ENCODE measurements around the gene FHIT. TPM values are rescaled to one million over a fixed set of nuclear protein-coding genes. Genes with fewer than 3 reads are reported as not detected.

FHIT gene
- total RNA-seq, 1 donor from 2014 or later = 8.5 TPM

DNA sequence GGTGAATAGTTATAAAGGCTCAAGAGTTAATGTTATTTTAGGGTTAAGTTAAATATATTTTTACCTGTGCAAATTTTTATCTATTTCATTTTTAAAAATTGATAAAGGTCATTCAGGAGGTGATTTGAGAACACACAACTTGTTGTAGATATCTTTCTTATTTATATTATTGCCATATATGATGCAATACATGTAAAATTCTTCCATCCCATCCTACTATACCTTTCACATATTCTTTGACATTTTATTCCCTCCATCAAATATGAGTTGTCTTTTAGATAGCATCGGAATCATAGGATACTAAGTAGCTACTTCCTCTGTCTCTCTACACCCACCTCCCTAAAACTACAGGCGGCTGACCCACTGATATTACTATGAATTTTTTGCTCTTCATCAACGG lies 734.1 kb downstream of the FHIT start:
- DNase-seq (ENCODE audit: low spot score) = no peak

DNA sequence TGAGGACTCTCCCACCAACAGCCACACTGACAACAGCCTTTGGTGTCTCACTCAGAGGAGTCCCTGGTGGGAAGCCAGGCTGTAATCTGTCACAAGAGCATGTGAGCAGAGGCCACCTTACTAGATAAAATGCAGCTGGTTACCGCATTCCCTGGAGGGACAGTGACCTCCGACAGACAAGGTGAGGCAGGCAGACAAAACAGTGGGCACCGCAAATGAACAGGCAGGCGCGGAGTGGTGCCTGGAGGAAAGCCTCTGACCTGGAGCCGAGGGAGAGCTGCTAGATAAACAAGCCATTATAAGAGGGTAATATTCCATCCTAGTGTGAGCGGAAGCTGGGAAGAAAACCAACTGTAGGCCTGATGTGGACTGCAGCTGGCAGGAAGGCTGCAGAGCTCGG lies 736.4 kb downstream of the FHIT start:
- no peak for DNase-seq (ENCODE audit: low spot score)

DNA sequence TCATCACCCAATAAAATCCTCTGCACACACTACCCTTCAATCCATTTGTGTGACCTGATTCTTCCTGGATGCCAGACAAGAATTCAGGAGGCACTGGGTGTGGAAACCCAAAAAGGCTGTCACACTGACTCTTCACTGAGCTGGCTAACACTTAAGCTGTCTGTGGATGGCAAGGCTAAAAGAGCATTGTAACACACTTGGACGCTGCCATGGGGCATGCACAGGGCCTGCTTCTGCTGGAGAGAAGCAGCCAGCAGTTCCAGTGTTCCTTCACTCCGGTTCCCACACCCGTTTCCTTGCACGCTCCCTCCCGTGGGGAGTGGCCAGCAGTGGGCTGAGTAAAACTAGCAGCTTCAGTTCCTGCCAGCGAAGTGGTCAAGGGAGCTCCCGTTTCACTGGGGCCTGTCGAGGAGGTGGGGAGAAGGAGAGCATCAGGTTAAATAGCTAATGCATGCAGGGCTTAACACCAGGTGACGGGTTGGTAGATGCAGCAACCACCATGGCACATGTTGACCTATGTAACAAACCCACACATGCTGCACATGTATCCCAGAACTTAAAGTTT lies 737.1 kb downstream of the FHIT start:
- DNase-seq (ENCODE audit: low spot score) = no peak

GRCh38 chr3:60513241-60513640 lies 738.0 kb downstream of the FHIT start:
- DNase-seq (ENCODE audit: low spot score) = no peak

DNA sequence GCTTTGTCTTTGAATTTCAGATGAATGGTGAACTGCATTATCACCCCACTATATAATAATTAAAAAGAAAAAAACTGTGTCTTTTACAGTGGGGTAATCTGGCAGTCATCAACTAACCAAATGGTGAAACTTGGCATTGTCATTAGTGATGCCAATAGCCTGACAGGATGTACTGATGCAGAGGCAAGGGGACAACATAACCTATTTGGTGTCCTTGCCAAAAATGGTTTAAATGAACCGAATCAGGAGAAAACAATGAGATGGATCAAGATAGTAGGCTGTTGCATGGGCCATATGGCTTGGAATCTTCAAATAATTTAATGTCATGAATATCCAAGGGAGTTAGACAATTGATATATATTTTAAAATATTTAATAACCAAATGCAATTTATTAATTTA lies 738.7 kb downstream of the FHIT start:
- DNase-seq (ENCODE audit: low spot score) = no peak

DNA sequence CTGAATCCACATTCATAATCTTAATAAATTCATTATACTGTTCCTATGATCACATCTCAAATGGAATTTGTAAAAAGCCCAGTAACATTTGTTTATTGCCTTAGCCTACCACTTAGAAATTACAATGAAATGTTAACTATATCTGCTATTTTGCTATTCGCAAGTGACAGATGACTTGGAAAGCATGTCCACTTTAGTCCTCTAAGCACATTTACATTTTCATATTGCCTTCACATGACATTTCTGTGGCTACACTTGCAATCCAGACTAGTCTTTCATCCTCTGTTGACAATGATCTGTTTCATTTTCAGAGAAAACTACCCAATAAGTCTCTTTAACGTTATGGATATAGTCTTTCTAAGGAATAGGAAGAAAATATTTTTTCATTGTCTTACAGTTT lies 741.8 kb downstream of the FHIT start:
- no peak for DNase-seq (ENCODE audit: low spot score)

DNA sequence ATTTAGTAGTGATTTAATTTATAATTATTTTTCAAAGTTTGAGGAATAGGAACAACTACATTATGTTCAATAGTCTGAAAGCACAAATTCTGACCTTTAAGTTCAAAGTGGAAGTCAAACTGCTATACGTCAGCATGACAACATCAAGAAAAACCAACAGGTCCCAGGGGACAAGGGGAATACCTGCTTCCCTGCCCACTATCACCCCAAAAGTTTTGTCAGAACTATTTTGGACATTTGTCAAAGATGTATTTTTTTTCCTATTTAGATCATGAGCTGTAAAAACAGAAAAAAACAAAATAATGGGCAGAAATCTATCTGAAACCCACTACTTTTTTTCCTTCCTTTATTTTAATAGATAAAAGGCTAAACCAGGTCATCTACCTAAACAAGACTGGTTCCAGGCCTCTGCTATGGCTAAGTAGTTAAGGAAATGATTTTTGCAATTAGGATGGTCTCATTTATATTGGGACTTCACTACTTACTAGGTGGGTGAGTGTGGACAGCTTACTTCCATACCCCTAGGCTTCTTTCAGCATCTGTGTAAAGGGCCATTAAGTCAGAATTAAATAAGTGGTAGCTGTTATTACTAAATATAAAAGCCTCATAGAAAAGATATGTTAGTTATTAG lies 746.3 kb downstream of the FHIT start:
- no peak for DNase-seq (ENCODE audit: low spot score)

DNA sequence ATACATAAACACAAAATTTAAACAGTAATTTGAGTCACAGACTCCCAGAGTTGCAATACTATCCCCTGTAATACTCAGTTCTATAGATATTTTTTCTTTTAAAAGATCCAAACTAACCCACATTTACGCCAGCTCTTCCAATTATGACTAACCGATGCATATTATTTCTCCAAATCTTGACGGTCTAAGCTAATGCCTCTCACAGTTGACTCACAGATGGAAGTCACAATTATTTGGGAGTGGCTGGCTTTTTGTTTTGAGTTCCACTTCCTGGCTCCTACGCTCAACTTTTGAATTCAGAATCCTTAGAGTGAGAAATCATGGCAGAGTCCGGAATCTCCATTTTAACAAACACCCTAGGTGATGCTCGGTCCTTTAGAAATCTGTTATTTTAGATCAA lies 749.9 kb downstream of the FHIT start:
- no peak for DNase-seq (ENCODE audit: low spot score)

DNA sequence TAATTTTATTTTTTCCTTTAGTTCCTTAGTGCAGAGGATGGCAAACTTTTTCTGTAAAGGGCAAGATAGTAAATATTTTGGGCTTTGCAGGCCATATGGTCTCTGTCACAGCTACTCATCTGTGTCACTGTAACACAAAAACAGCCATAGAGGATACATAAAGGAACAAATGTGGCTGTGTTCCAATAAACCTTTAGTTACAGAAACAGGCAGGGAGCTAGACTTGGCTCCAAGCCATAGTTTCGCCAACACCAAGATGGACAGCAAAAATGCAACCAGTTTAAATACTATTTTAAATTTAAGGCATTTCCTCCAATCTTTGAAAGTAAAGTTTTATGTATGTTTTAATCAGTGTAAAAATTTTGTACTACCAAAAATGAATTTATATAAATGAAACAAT lies 753.4 kb downstream of the FHIT start:
- DNase-seq (ENCODE audit: low spot score) = no peak

GRCh38 chr3:60490992-60491391 lies 760.3 kb downstream of the FHIT start:
- DNase-seq (ENCODE audit: low spot score) = no peak

DNA sequence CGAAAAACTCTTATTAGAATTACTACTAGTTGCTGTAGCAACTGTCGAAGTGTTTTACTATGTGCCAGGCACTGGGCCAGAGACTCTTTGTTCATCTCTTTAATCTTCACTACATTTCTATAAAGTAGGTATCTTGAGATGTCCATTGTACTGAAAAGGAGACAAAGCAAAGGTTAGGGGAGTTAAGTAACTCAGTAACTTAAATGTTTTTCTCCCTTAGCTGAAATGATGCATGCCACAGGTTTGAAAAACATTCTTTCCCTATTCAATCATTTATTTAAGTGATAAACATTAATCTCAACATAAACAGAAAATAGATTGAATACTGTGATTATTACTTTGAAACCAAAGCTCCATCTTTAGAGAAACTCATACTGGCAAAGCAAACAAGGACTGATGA lies 776.2 kb downstream of the FHIT start:
- no peak for DNase-seq (ENCODE audit: low spot score)

DNA sequence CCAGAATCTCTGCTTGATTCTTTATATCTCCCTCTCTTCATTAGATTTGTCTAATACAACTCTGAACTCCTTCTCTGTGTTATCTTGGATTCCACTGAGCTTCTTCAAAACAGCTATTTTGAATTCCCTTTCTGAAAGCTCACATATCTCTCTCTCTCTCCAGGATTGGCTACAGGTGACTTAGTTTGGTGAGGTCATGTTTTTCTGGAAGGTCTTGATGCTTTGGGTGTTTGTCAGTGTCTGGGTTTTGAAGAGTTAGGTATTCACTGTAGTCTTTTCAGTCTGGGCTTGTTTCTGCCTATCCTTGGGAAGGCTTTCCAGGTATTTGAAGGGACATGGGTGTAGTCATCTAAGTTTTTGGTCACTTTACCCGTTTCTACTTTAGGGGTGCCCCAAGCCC lies 781.8 kb downstream of the FHIT start:
- DNase-seq (ENCODE audit: low spot score) = no peak

DNA sequence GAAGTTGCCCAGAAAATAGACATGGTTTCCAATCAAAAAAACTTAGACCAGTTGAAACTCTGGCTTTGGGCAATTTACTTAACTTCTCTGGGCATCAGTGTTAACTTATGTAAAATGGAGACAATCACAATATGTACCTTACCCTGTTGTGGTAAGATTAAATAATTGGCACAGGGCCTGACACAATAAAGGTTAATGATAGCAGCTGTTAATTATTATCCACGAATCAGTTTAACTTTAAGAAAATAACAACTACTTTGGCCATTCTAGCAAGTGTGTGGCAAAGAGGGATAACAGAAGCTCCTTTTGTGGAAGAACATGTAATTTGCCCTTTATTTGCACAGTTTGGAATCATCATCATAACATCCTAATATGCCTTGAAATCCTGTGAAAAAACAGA lies 787.6 kb downstream of the FHIT start:
- no peak for DNase-seq (ENCODE audit: low spot score)

DNA sequence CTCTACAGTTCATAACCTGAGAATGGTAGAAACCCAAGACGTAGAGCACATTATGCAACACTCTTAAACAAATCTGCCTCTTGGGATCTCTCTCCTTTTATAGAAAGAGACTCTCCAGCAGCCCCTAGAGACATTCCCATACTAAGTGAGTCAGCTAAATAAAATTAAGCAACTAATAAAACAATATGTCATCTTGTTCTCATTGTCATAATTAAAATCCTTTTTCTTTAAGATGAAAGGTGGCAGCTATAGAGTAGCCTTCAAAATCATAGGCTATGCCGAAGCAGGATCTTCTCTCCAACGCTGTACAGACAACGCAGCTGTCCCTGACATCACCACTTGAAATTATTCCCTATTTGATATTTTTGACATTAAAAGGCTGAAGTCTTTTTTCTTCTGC lies 790.0 kb downstream of the FHIT start:
- DNase-seq (ENCODE audit: low spot score) = no peak

GRCh38 chr3:60456180-60456579 lies 795.1 kb downstream of the FHIT start:
- DNase-seq (ENCODE audit: low spot score) = no peak

GRCh38 chr3:60453326-60453725 lies 797.9 kb downstream of the FHIT start:
- DNase-seq (ENCODE audit: low spot score) = no peak

DNA sequence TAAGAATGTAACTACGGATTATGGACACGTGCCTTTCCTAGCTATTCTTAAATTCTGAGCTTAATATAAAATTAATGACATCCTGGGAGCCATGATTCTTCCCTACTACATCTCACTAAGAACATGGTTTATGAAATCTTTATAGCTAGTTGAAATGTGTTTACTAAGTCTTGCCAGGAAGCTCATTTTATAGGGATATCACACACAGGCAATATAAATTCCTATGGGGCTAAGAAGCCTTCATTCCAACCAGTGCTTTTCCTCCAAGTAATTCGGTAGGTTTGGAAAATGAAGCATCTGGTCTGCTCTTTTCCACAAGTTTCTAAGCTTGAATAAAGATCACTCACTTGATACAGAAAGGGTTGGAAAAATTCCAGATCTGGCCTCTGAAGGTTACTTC lies 802.6 kb downstream of the FHIT start:
- DNase-seq (ENCODE audit: low spot score) = no peak

DNA sequence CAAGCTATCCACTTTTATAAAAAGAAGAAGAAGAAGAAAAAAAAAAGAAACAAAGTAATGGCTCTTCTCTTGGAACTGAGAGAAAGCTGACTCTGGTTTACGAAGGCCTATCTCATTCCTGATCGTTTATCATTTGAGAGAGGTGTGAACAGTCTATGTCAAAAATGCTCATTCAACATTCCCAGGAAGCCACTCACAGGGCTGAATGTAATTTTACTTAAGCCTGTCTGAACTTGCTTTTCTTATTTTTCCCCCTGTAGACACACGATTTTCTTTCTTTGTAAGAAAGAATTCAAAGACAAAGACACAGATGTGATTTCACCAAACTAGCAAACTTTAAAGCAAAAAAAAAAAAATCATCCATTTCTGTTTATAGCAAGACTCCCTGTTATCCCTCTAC lies 805.8 kb downstream of the FHIT start:
- DNase-seq (ENCODE audit: low spot score) = no peak

DNA sequence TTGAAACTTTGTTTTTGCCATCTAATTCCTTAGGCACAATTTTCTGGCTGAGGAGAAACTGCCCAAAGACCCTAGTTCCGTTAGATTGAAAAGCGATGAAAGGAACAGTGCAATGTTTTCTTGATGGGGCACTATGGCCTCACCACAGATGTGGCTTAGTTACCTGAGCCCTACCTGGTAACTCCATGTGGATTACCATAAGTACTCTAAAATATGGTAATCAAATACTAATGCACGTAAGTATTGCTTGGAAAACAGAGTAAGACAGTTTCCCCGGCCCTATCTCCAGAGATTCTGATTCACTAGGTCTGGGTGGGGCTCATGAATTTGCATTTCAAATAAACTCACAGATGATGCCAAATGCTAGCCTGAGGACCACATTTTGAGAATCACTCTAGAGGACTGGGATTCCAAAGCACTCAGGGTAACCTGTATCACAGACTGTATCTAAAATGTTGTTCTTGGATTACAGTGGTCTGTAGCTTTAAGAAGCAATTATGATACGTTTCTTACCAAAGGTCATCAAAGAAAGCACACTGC lies 806.3 kb downstream of the FHIT start:
- DNase-seq (ENCODE audit: low spot score) = no peak

- DNase-seq (ENCODE audit: low spot score) = no peak
Observed at GRCh38 chr3:60440869-60441268, 810.4 kb downstream of the FHIT start.

DNA sequence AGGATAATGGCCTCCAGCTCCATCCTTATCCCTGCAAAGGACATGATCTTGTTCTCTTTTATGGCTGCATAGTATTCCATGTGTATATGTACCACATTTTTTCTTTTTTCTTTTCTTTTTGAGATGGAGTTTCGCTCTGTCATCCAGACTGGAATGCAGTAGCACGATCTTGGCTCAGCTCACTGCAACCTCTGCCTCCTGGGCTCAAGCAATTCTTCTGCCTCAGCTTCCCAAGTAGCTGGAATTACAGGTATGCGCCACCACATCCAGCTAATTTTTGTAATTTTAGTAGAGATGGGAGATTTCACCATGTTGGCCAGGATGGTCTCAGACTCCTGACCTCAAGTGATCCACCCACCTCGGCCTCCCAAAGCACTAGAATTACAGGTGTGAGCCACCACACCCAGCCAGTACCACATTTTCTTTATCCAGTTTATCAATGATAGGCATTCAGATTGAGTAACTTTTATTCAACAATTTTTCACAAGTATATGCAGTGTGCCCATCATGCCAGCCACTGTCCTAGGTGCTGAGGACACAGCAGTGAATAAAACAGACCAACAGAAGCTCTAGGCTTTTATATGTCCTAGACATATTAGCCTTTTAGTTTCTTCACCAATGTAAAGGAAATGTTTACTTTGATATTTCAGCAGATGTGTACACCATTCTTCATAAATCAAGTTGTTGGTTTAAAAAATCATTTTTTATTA lies 815.2 kb downstream of the FHIT start:
- DNase-seq (ENCODE audit: low spot score) = no peak

GRCh38 chr3:60434950-60435349 lies 816.3 kb downstream of the FHIT start:
- DNase-seq (ENCODE audit: low spot score) = no peak

- no peak for DNase-seq (ENCODE audit: low spot score)
Observed at GRCh38 chr3:60434323-60434722, 816.9 kb downstream of the FHIT start.

Measured in mesenteric fat pad (tissue), 1 donor.